CD8-positive, alpha-beta memory T cell (primary cell): ENCODE results near the gene ANP32B. TPM values are rescaled to one million over a fixed set of nuclear protein-coding genes. Genes with fewer than 3 reads are reported as not detected.
"Not testable (repeated sequence)": the region's sequence is repeated elsewhere in the genome, so short reads cannot be mapped to it uniquely, and the experiment has no call there.

Source experiments
- CTCF ChIA-PET: fragments of 350-600 bp; sonication (Branson Sonifier 250); formaldehyde crosslinking; loops from one replicate; lab custom pipeline; 2021; ENCODE audit warnings: antibody characterized with exemption; lab: Charles Lee
- POLR2A ChIA-PET: fragments of 350-600 bp; sonication (Branson Sonifier 250); formaldehyde crosslinking; loops from one replicate; lab custom pipeline; 2021; ENCODE audit warnings: antibody characterized with exemption; lab: Charles Lee
- DNase-seq, 5 donors: peaks; one replicate each; pipeline versions ENCODE4 v3.0.0 to v3.0.0-alpha.2; 2020 to 2022; ENCODE audit warnings: mixed read lengths in 1 of 5
- H3K27ac ChIP-seq: one replicate; pipeline ENCODE4 v1.7.0; 2013; ENCODE audit warnings: low read depth, mild to moderate bottlenecking, low read length, moderate library complexity
- H3K27me3 ChIP-seq: 2 replicates; pipeline ENCODE4 v1.7.0; 2013; ENCODE audit warnings: low read length, mild to moderate bottlenecking; ENCODE audit not compliant: insufficient read depth, poor library complexity, severe bottlenecking
- H3K36me3 ChIP-seq: 2 replicates; pipeline ENCODE4 v1.7.0; 2013; ENCODE audit warnings: mild to moderate bottlenecking, low read length, moderate library complexity; ENCODE audit not compliant: insufficient read depth
- H3K4me1 ChIP-seq: 2 replicates; pipeline ENCODE4 v1.7.0; 2013; ENCODE audit warnings: mild to moderate bottlenecking, low read length, moderate library complexity; ENCODE audit not compliant: insufficient read depth
- H3K4me3 ChIP-seq: 2 replicates; pipeline ENCODE4 v1.7.0; 2013; ENCODE audit warnings: mild to moderate bottlenecking, low read length
- H3K9me3 ChIP-seq: 2 replicates; pipeline ENCODE4 v1.7.0; 2013; ENCODE audit warnings: mild to moderate bottlenecking, low read length
- H3K27ac Mint-ChIP-seq, 8 donors: one replicate each; pipeline ENCODE4 v1.8.0; 2020 to 2021; ENCODE audit warnings: mixed read lengths in 8 of 8, mild to moderate bottlenecking in 6 of 8, inconsistent platforms in 3 of 8, moderate library complexity in 3 of 8
- H3K27me3 Mint-ChIP-seq, 2 donors: one replicate each; pipeline ENCODE4 v1.8.0; 2020 to 2021; ENCODE audit warnings: mixed read lengths in 2 of 2, mild to moderate bottlenecking in 1 of 2, moderate library complexity in 1 of 2
- H3K36me3 Mint-ChIP-seq, 3 donors: one replicate each; pipeline ENCODE4 v1.8.0; 2020 to 2021; ENCODE audit warnings: mixed read lengths in 3 of 3, inconsistent platforms in 1 of 3, mild to moderate bottlenecking in 1 of 3
- H3K4me1 Mint-ChIP-seq, 3 donors: one replicate each; pipeline ENCODE4 v1.8.0; 2020 to 2021; ENCODE audit warnings: mixed read lengths in 3 of 3, inconsistent platforms in 1 of 3, mild to moderate bottlenecking in 1 of 3
- H3K4me3 Mint-ChIP-seq, 7 donors: one replicate each; pipeline ENCODE4 v1.8.0; 2020 to 2021; ENCODE audit warnings: mixed read lengths in 7 of 7, mild to moderate bottlenecking in 6 of 7, moderate library complexity in 4 of 7, inconsistent platforms in 2 of 7
- H3K9me3 Mint-ChIP-seq, 5 donors: one replicate each; pipeline ENCODE4 v1.8.0; 2020 to 2022; ENCODE audit warnings: mixed read lengths in 5 of 5, mild to moderate bottlenecking in 3 of 5, moderate library complexity in 2 of 5, inconsistent platforms in 1 of 5
- polyA plus RNA-seq: library from polyadenylated mRNA; unstranded; fragments of 300-500 nt; fragmentation: Illumina TruSeq; gene quantifications from one replicate; pipeline ENCODE4 v1.2.3, GENCODE V29; 2021
- total RNA-seq, 2 experiments: library from RNA; stranded (reverse); gene quantifications; one replicate each; pipeline ENCODE4 v1.2.3, GENCODE V29; 2021

ANP32B gene
- total and polyA plus RNA-seq, 3 experiments from 2014 or later = 91.0 to 341 (median 331) TPM

DNA sequence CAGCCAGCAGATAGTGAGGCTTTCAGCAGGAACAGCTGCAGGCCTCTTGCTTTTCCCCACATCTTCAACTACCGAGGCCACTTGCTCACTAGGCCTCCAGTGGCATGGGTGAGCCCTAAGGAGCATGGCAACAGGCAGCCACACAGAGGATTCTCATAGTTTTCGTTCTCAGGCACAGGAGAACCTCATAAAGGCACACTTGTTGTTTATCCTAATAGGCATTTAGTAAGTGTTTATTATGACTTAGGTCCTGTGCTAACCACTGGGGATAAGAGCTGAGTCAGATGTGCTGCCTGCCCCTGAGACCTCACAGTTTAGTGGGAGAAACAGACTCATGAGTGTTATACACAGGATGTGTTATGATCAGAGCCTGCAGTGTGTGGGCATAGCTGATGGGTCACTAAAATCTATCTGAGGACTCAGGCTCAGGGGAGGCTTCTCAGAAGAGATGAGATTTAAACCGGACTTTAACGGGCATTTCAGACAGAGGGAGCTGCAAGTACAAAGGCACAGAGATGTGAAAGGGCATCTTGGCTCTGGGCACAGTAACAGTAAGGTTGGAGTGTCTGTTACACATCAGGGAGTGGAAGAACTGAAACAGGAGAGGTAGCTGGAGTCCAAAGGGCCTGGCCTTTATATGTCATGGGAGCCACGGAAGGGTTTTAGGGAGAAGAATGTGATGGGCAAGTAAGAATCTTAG lies 24.2 kb upstream of the ANP32B start:
- Histone ChIP-seq H3K4me3 (no peak overlapping the region), H3K27ac (peak overlapping the region; percentile 21), H3K27me3 (no peaks in the 10 kb centered on the region), H3K4me1 (no peaks in the 10 kb centered on the region), H3K9me3 (no peaks in the 10 kb centered on the region), H3K36me3 (no peaks in the 10 kb centered on the region)
- no peaks in the 10 kb centered on the region for H3K4me1 Mint-ChIP-seq
- ChIA-PET POLR2A (no interaction called here), CTCF (interaction anchor here (1.3 to 3.3 kb wide), 4 partner anchors 16 to 76 kb away, joined by 3 to 25 read pairs (median 4); partner anchors contain the start of genes ANP32B and TRMO)
- H3K4me3 Mint-ChIP-seq = no peak overlapping the region
- H3K9me3 Mint-ChIP-seq = no peaks in the 10 kb centered on the region
- no peak for DNase-seq
- peaks cover 0 to 4% of the 10 kb centered on the region in 2 donors for H3K27me3 Mint-ChIP-seq
- H3K27ac Mint-ChIP-seq = peak overlapping the region in 1 of 8 donors; percentile 51
- H3K36me3 Mint-ChIP-seq = no peaks in the 10 kb centered on the region

DNA sequence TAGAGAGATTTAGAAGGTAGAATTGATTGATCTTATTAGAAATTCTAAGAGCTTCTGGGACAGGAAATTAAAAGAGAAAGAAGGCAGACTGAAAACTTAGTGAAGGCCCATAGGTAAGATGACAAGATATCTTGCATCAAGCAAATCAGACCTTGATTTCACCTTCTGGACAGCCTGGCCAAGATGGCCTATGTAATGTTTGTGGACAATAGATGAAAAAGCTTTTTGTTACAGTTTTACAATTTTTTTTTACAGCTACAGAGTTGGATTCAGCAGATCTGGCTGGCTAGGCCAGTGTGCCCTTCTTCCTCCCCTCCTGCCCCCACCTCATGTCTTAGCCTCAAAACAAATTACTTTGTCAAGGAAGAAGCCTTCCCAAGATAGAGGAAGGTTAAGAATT lies 23.6 kb upstream of the ANP32B start:
- H3K9me3 Mint-ChIP-seq = no peaks in the 10 kb centered on the region
- Histone ChIP-seq H3K9me3 (no peaks in the 10 kb centered on the region), H3K27me3 (no peaks in the 10 kb centered on the region), H3K27ac (no peak overlapping the region), H3K36me3 (no peaks in the 10 kb centered on the region), H3K4me3 (no peak overlapping the region), H3K4me1 (no peaks in the 10 kb centered on the region)
- H3K36me3 Mint-ChIP-seq = no peaks in the 10 kb centered on the region
- H3K27ac Mint-ChIP-seq = no peak overlapping the region
- H3K4me1 Mint-ChIP-seq = no peaks in the 10 kb centered on the region
- no peak for DNase-seq
- POLR2A ChIA-PET = no interaction called here
- peaks cover 1 to 3% of the 10 kb centered on the region in 2 donors for H3K27me3 Mint-ChIP-seq
- CTCF ChIA-PET = interaction anchor here (1.3 to 3.3 kb wide), 4 partner anchors 17 to 76 kb away, joined by 3 to 25 read pairs (median 4); partner anchors contain the start of genes ANP32B and TRMO
- no peak overlapping the region for H3K4me3 Mint-ChIP-seq

DNA sequence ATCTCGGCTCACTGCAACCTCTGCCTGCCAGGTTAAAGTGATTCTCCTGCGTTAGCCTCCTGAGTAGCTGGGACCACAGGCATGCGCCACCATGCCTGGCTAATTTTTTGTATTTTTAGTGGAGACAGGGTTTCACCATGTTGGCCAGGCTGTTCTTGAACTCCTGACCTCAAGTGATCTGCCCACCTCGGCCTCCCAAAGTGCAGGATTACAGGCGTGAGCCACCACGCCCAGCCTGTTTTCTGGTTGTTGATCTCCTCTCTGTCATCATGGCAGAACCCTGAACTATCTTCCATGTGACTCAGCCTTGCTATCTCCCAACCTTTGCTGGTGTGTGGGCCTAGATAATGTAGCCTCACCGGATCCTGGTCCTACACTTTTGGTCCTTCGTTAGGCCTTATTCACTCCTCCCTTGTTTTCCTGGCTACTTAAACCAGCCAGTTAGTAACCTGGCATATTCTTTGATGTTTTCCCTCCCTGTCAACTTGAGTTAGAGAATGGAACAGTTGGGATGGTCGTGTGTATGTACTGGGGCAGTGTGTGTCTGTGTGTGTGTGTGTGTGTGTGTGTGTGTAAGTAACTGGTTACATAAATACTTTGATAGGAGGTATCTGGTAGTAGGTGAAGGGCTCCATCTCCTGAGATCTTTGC lies 22.3 kb upstream of the ANP32B start:
- H3K36me3 ChIP-seq, H3K4me1 ChIP-seq, H3K9me3 ChIP-seq, H3K27me3 Mint-ChIP-seq, H3K27me3 ChIP-seq, H3K36me3 Mint-ChIP-seq, DNase-seq, H3K4me3 Mint-ChIP-seq, H3K4me3 ChIP-seq, H3K9me3 Mint-ChIP-seq, POLR2A ChIA-PET, H3K4me1 Mint-ChIP-seq, H3K27ac Mint-ChIP-seq: not testable (repeated sequence)
- peak overlapping the region; percentile 38 for H3K27ac ChIP-seq
- CTCF ChIA-PET = interaction anchor here (1.6 to 3.3 kb wide), 2 partner anchors 18 to 38 kb away, joined by 3 to 25 read pairs; partner anchors contain the start of gene TRMO

GRCh38 chr9:97961361-97961760 lies 21.8 kb upstream of the ANP32B start:
- Mint-ChIP-seq H3K27me3 (peaks cover 1 to 7% of the 10 kb centered on the region in 2 donors), H3K36me3 (no peaks in the 10 kb centered on the region), H3K27ac (no peak overlapping the region), H3K4me3 (no peak overlapping the region), H3K9me3 (no peaks in the 10 kb centered on the region), H3K4me1 (no peaks in the 10 kb centered on the region)
- ChIA-PET CTCF (interaction anchor here (0.6 kb wide), 1 partner anchor 37 kb away, joined by 3 read pairs; no protein-coding TSS in a partner anchor), POLR2A (no interaction called here)
- Histone ChIP-seq H3K27me3 (no peaks in the 10 kb centered on the region), H3K4me1 (no peaks in the 10 kb centered on the region), H3K27ac (peak overlapping the region; percentile 38), H3K36me3 (no peaks in the 10 kb centered on the region), H3K4me3 (no peak overlapping the region), H3K9me3 (no peaks in the 10 kb centered on the region)
- no peak for DNase-seq

DNA sequence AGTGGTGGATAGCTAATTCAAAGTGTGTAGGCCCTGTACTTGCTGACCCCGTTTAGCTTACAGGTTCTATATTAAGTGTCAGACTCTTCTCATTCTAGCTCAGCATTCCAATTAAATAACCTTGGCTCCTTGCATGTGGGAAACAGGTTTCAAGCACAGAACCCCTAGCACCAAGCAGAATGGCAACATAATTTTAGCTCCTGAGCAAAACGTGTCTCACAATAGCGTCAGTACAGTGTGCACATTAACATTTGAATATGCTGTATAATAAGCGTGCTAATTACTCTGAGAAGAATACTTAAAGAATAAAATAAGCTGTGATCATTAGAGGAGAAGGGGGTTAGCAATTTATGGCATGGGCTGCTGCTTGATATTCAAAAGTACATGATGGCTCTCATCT lies 21.0 kb upstream of the ANP32B start:
- no peaks in the 10 kb centered on the region for H3K9me3 Mint-ChIP-seq
- no peak overlapping the region for H3K4me3 Mint-ChIP-seq
- no peak overlapping the region for H3K27ac Mint-ChIP-seq
- peaks cover 1 to 12% of the 10 kb centered on the region in 2 donors for H3K27me3 Mint-ChIP-seq
- H3K36me3 Mint-ChIP-seq = no peaks in the 10 kb centered on the region
- ChIA-PET CTCF (interaction anchor here (1.1 kb wide), 1 partner anchor 38 kb away, joined by 4 read pairs; no protein-coding TSS in a partner anchor), POLR2A (no interaction called here)
- DNase-seq = no peak
- Histone ChIP-seq H3K4me3 (no peak overlapping the region), H3K36me3 (no peaks in the 10 kb centered on the region), H3K4me1 (no peaks in the 10 kb centered on the region), H3K27ac (peak overlapping the region; percentile 38), H3K9me3 (no peaks in the 10 kb centered on the region), H3K27me3 (no peaks in the 10 kb centered on the region)
- H3K4me1 Mint-ChIP-seq = no peaks in the 10 kb centered on the region

- ChIA-PET POLR2A (no interaction called here), CTCF (interaction anchor here (1.1 kb wide), 1 partner anchor 39 kb away, joined by 4 read pairs; no protein-coding TSS in a partner anchor)
- DNase-seq = no peak
- H3K36me3 Mint-ChIP-seq = no peaks in the 10 kb centered on the region
- no peaks in the 10 kb centered on the region for H3K9me3 Mint-ChIP-seq
- H3K4me3 Mint-ChIP-seq = no peak overlapping the region
- Histone ChIP-seq H3K4me3 (no peak overlapping the region), H3K27ac (peak overlapping the region; percentile 16), H3K4me1 (no peaks in the 10 kb centered on the region), H3K36me3 (no peaks in the 10 kb centered on the region), H3K9me3 (no peaks in the 10 kb centered on the region), H3K27me3 (no peaks in the 10 kb centered on the region)
- H3K4me1 Mint-ChIP-seq = no peaks in the 10 kb centered on the region
- H3K27ac Mint-ChIP-seq = no peak overlapping the region
- H3K27me3 Mint-ChIP-seq = peaks cover 1 to 13% of the 10 kb centered on the region in 2 donors
Measured at GRCh38 chr9:97962575-97962974, 20.6 kb upstream of the ANP32B start.

- H3K27ac ChIP-seq = no peak overlapping the region
- H3K4me1 ChIP-seq = no peaks in the 10 kb centered on the region
- H3K36me3 Mint-ChIP-seq = no peaks in the 10 kb centered on the region
- DNase-seq = no peak
- no peak overlapping the region for H3K27ac Mint-ChIP-seq
- no peaks in the 10 kb centered on the region for H3K9me3 ChIP-seq
- no peak overlapping the region for H3K4me3 ChIP-seq
- no peaks in the 10 kb centered on the region for H3K36me3 ChIP-seq
- H3K4me3 Mint-ChIP-seq = no peak overlapping the region
- ChIA-PET CTCF (interaction anchor here (0.6 to 1.1 kb wide), 2 partner anchors 39 to 40 kb away, joined by 3 to 4 read pairs; partner anchors contain the start of gene TRMO), POLR2A (no interaction called here)
- no peaks in the 10 kb centered on the region for H3K9me3 Mint-ChIP-seq
- H3K27me3 ChIP-seq = no peaks in the 10 kb centered on the region
- H3K27me3 Mint-ChIP-seq = peaks cover 1 to 13% of the 10 kb centered on the region in 2 donors
- H3K4me1 Mint-ChIP-seq = no peaks in the 10 kb centered on the region
Measured at GRCh38 chr9:97963232-97963631, 19.9 kb upstream of the ANP32B start.

DNA sequence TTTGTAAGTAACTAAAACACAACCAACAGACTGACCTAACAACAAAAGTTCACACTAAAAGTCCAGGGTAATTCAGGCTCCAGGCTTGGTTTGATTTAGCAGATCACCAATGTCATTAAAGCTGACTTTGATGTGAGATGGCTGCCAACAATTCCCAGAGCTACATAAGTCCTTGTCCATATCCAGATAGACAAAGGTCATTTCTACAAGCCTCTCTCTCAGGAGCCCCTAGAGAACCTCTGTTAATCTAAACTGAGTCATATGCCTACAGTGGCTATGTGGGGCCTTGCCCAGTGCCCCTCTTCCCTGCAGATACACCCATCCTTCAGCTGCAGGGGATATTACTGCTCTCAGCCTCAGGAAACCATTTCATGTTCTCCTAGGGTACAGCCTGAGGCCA lies 18.2 kb upstream of the ANP32B start:
- H3K27ac Mint-ChIP-seq = no peak overlapping the region
- no peaks in the 10 kb centered on the region for H3K36me3 Mint-ChIP-seq
- no peaks in the 10 kb centered on the region for H3K4me1 Mint-ChIP-seq
- H3K27me3 ChIP-seq = no peaks in the 10 kb centered on the region
- no peak overlapping the region for H3K27ac ChIP-seq
- no peaks in the 10 kb centered on the region for H3K9me3 ChIP-seq
- ChIA-PET CTCF (no interaction called here), POLR2A (no interaction called here)
- no peaks in the 10 kb centered on the region for H3K4me1 ChIP-seq
- H3K9me3 Mint-ChIP-seq = no peaks in the 10 kb centered on the region
- peaks cover 3 to 13% of the 10 kb centered on the region in 2 donors for H3K27me3 Mint-ChIP-seq
- no peaks in the 10 kb centered on the region for H3K36me3 ChIP-seq
- no peak for DNase-seq
- H3K4me3 ChIP-seq = no peak overlapping the region
- H3K4me3 Mint-ChIP-seq = no peak overlapping the region
